Activated naive CD4-positive, alpha-beta T cell treated with anti-CD3 and anti-CD28 coated beads, Interleukin-2, amount 50 U/mL, for 72 hours (primary cell): Measurements from ENCODE around the gene TLK2. TPM values are rescaled to one million over a fixed set of nuclear protein-coding genes. Genes with fewer than 3 reads are reported as not detected.
"Not testable (repeated sequence)": the region's sequence is repeated elsewhere in the genome, so short reads cannot be mapped to it uniquely, and the experiment has no call there.

Experiments
- ATAC-seq, 2 donors: fragments of 150-1000 bp; cut with Tn5 transposase; 2 replicates each; pipeline ENCODE4 v1.10.0; 2021; ENCODE audit warnings: mild to moderate bottlenecking in 2 of 2, moderate library complexity in 2 of 2
- DNase-seq, 2 donors: peaks; one replicate each; pipeline ENCODE4 v3.0.0; 2021 to 2022; ENCODE audit warnings: low spot score in 2 of 2
- H3K27ac Mint-ChIP-seq, 2 donors: one replicate each; pipeline ENCODE4 v1.8.0; 2022; ENCODE audit warnings: mild to moderate bottlenecking in 2 of 2, mixed read lengths in 2 of 2
- H3K36me3 Mint-ChIP-seq, 2 donors: one replicate each; pipeline ENCODE4 v1.8.0; 2022; ENCODE audit warnings: mixed read lengths in 2 of 2
- H3K9me3 Mint-ChIP-seq, 2 donors: one replicate each; pipeline ENCODE4 v1.8.0; 2022; ENCODE audit warnings: mixed read lengths in 2 of 2
- total RNA-seq, 2 donors: library from RNA; stranded (reverse); gene quantifications; one replicate each; pipeline ENCODE4 v1.2.3, GENCODE V29; 2022

The TLK2 gene
- total RNA-seq, 2 donors from 2014 or later: 40.7 to 44.4 TPM

DNA sequence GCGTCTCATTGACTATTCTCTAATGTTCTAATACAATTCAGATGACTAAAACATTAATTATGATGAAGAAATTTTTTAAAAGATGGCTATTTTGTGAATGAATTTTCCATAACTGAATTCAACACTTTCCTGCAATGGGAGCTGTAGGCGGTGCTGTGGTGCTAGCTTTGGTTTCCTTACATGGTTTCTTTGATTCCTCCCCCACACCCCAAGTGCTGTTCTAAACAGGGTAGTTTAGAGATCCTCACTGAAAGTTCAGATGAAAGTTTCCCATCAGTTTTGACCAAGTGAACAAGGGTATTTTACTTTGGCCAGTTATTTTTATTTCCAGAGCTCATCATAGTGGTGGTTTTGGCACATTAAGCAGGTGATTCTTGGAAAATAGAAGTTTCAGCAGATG, 122.8 kb downstream of the TLK2 start:
- Mint-ChIP-seq H3K9me3 (no peaks in the 10 kb centered on the region), H3K36me3 (peaks cover 7 to 15% of the 10 kb centered on the region in 2 donors), H3K27ac (no peak overlapping the region)
- no peak for ATAC-seq
- no peak for DNase-seq

DNA sequence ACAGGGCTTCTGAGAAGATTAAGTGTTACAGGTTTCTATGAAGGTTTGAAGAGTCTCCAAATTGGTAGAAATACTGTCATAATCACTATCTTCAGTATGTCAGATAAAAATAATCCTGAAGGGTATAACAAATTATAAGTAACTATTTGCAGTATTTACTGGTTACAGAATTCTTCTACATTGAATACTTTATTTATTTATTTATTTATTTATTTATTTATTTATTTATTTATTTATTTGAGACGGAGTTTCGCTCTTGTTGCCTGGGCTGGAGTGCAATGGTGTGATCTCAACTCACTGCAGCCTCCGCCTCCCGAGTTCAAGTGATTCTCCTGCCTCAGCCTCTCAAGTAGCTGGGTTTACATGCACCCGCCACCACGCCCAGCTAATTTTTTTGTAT, 125.2 kb downstream of the TLK2 start:
- DNase-seq, ATAC-seq, H3K9me3 Mint-ChIP-seq, H3K27ac Mint-ChIP-seq: not testable (repeated sequence)
- peaks cover 10 to 14% of the 10 kb centered on the region in 2 donors for H3K36me3 Mint-ChIP-seq

DNA sequence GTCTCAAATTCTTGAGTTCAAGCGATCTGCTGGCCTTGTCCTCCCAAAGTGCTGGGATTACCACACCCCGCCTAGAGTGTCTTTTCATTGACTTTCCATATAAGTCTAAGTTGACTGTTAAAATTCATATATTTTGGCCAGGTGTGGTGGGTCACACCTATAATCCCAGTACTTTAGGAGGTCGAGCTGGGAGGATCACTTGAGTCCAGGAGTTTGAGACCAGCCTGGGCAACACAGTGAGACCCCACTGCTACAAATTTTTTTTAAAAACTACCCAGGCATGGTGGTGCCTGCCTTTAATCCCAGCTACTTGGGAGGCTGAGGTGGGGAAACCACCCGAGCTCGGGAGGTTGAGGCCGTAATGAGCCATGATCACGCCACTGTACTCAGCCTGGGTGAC, 127.0 kb downstream of the TLK2 start:
- ATAC-seq (no peak), DNase-seq (no peak)
- Mint-ChIP-seq H3K27ac (no peak overlapping the region), H3K36me3 (peaks cover 5 to 14% of the 10 kb centered on the region in 2 donors), H3K9me3 (no peaks in the 10 kb centered on the region)

DNA sequence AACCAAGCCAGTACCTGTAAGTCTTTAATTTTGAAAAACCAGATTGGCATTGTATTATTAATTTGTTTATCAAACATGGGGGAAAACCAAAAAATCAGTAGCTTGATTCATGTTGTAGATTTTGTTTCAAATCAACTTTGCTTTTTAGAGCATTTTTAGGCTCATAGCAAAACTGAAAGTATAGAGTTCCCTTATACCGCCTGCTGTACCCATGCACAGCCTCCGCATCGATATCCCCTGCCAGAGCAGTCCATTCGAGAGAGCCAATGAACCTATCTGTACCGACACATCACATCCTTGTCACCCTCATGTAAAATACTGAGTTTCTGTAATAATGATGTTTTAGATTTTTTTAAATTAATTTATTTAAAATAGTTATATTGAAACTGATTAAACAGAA, 132.7 kb downstream of the TLK2 start:
- no peak for DNase-seq
- Mint-ChIP-seq H3K9me3 (no peaks in the 10 kb centered on the region), H3K36me3 (peaks cover 5 to 15% of the 10 kb centered on the region in 2 donors), H3K27ac (no peak overlapping the region)
- no peak for ATAC-seq

DNA sequence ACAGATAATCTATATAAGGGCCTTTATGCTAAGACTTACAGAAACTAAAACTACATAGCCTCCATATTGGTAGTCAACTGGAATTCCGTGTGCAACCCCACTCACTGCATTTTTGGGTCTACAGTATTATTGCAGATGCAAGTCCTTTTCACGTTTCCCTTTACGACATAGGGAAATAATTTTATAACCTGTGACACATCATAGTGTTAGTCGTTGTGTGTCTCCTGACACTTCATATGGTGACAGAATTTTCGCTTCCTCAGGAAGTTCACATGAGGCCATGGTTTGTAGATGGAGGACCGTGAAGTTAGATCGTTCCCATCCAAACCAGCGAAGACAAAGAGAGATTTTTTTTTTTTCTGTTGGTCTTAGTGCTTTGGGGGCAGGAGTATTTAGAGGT, 133.1 kb downstream of the TLK2 start:
- ATAC-seq: no peak

DNA sequence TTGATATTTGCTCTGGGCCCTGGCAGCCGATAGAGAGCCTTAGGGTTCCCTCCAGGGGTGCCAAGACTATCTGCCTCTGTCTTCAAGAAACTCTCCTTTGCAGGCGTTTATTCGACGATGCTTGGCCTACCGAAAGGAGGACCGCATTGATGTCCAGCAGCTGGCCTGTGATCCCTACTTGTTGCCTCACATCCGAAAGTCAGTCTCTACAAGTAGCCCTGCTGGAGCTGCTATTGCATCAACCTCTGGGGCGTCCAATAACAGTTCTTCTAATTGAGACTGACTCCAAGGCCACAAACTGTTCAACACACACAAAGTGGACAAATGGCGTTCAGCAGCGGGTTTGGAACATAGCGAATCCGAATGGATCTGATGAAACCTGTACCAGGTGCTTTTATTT, 133.7 kb downstream of the TLK2 start:
- H3K27ac Mint-ChIP-seq, DNase-seq, H3K9me3 Mint-ChIP-seq, ATAC-seq: not testable (repeated sequence)
- H3K36me3 Mint-ChIP-seq: peaks cover 5 to 15% of the 10 kb centered on the region in 2 donors

More for the DNA sequence above, 133.1 kb downstream of the TLK2 start:
- no peaks in the 10 kb centered on the region for H3K9me3 Mint-ChIP-seq
- no peak for DNase-seq
- no peak overlapping the region for H3K27ac Mint-ChIP-seq
- H3K36me3 Mint-ChIP-seq: peaks cover 5 to 15% of the 10 kb centered on the region in 2 donors

DNA sequence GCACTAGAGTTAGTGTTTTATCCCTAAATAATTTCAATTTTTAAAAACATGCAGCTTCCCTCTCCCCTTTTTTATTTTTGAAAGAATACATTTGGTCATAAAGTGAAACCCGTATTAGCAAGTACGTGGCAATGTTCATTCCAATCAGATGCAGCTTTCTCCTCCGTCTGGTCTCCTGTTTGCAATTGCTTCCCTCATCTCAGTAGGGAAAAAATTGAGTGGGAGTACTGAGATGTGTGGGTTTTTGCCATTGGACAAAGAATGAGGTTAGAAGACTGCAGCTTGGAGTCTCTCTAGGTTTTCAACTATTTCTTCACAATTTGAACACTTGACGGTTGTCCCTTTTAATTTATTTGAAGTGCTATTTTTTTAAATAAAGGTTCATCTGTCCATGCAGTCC, 134.5 kb downstream of the TLK2 start:
- H3K36me3 Mint-ChIP-seq: not testable (repeated sequence)

DNA sequence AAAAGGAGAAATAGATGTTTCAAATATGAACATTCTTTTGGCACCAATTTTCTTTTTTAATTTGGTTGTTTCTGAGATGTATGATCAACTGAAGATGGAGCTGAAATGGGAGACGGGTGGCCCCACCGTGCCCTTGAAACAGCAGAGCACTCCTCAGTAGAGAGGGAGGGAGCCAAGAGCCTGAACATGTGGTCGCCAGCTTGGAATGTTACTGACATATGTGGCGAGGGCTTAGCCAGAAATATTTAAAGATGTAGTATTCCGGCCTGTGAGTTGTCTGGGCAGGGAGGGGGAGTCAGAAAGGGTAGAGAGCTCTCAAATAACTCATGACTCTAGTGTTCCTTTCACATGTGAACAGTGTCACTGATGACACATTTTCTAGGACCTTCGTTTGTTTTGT, 135.5 kb downstream of the TLK2 start:
- no peak overlapping the region for H3K27ac Mint-ChIP-seq
- peaks cover 5 to 8% of the 10 kb centered on the region in 2 donors for H3K36me3 Mint-ChIP-seq
- no peaks in the 10 kb centered on the region for H3K9me3 Mint-ChIP-seq
- DNase-seq: no peak
- ATAC-seq: no peak

More for the DNA sequence above, 134.5 kb downstream of the TLK2 start:
- ATAC-seq, H3K27ac Mint-ChIP-seq, DNase-seq, H3K9me3 Mint-ChIP-seq: not testable (repeated sequence)

DNA sequence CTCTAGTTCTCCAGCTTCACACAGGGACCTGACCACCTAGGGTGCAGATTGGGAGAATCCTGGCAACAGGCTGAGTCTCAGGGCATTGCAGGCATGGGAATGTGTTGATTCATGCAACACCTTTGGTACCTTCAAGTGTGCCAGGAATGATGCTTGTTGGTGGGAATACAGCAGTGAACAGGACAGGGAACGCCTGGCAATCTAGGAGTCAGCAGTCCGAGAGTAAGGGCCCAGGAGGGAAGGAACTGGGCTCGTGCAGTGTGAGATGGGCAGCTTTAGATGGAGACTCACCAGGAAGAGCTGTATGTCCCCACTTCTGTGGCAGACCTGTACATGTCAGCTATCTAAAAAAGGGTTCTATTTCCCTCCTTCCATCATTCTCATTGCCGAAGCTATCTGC, 136.9 kb downstream of the TLK2 start:
- DNase-seq (no peak), ATAC-seq (no peak)
- Mint-ChIP-seq H3K36me3 (peaks cover under 1 to 2% of the 10 kb centered on the region in 2 donors), H3K27ac (no peak overlapping the region), H3K9me3 (no peaks in the 10 kb centered on the region)

DNA sequence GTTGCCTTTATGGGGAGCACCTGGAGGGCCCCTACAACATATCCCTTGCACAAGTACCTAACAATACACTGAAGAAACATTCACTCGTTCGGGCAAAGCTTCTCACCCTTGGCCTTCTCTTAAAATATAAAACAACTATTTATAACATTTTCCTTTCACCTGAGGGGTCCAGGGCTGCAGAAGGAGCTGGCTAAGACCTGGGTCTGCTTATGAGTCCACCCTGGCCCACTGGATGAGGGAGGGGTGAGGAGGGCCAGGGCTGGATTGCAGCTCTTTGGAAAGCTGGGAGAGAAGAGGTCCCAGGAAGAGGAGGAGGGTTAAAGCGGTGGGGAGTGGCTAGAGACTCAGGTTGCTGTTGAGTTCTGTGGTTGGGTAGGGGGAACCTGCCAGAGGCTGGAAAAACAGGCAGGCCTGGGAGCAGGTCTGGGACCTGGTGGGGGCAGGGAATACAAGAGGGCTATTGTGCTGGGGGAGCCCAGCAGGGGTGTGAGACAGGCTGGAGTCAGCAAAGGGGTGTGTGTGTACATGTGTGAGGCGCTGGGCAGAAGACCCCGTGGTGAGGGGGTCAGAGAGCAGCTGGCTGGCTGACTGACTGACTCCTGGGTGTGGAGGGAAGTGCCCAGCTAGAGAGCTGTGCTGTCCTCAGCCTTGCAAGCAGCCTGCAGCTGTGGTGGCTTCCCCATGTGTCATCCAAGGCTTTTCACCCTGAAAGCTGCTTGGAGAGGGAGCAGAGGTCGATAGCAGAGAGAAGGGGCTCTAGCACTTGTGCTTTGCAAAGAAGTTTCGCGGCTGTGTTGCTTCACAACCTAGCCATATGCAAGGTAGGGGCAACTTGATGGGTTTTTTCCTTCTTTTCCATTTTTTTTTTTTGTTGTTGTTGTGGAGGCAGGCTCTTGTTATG, 138.6 kb downstream of the TLK2 start:
- Mint-ChIP-seq H3K27ac (no peak overlapping the region), H3K9me3 (no peaks in the 10 kb centered on the region), H3K36me3 (no peaks in the 10 kb centered on the region)
- no peak for DNase-seq
- peak in 1 of 2 donors; percentile 16 for ATAC-seq

DNA sequence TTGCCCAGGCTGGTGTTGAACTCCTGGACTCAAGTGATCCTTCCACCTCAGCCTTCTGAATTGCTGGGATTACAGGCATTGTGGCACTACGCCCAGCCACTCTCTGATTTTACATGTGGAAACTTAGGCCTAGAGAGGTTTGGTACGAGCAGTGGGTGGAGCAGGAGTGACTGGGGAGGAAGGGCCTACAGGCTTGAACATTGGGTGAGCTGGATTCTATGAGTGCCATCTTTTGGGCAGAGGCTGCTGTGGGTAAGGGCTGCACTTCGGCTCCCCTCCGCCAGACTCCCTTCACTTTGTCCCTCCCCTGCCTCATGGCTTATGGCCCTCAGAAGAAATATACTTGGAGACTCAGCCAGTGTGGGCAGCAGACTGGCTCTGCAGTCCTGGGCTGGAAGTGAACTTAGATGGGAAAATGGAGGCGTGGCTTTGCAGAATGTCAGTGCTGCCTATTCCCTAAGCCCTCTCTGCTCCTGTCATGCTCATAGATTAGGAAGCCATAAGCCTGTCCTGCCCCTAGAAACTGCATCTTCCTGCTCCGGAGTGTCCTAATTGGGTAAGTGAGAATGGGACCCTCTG, 139.4 kb downstream of the TLK2 start:
- no peak for ATAC-seq
- no peaks in the 10 kb centered on the region for H3K36me3 Mint-ChIP-seq
- no peaks in the 10 kb centered on the region for H3K9me3 Mint-ChIP-seq
- H3K27ac Mint-ChIP-seq: peak overlapping the region in 1 of 2 donors; percentile 15
- no peak for DNase-seq

DNA sequence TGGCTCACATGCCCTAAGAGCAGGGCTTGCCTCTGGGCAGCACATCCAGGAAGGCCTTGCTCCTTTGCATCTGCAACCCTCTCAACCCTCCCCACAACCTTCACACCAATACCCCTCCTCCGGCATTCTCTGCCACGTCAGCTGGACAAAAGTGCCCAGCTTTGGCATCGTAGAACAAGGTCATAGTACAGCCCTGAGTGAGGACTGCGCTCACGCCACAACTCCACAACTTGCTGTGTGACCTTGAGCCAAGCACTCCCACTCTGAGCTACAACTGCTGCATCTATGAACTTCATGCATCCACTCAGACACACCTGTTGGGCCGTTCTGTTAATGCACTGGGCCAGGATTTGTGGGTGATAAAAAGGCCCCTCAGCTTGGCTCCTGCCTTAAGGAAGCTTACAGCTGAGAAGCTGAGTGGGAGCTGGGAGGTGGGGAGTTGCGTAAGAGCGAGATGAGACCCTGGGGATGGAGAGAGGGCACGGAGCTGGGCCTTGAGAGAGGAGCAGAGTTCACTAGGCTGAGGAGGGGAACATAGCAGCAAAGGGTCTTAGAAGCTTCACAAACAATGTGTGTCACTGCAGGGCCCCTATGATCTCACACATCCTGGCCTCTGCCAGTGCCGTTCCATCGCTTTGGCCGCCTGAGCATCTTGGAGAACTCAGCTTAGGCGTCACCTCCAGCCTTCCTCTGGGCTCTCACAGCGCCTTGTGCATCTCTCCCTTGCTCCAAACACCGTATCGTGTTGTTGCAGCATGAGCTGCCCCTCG, 140.2 kb downstream of the TLK2 start:
- no peak for ATAC-seq
- H3K36me3 Mint-ChIP-seq: no peaks in the 10 kb centered on the region
- DNase-seq: no peak
- no peaks in the 10 kb centered on the region for H3K9me3 Mint-ChIP-seq
- H3K27ac Mint-ChIP-seq: peak overlapping the region in 1 of 2 donors; percentile 15

DNA sequence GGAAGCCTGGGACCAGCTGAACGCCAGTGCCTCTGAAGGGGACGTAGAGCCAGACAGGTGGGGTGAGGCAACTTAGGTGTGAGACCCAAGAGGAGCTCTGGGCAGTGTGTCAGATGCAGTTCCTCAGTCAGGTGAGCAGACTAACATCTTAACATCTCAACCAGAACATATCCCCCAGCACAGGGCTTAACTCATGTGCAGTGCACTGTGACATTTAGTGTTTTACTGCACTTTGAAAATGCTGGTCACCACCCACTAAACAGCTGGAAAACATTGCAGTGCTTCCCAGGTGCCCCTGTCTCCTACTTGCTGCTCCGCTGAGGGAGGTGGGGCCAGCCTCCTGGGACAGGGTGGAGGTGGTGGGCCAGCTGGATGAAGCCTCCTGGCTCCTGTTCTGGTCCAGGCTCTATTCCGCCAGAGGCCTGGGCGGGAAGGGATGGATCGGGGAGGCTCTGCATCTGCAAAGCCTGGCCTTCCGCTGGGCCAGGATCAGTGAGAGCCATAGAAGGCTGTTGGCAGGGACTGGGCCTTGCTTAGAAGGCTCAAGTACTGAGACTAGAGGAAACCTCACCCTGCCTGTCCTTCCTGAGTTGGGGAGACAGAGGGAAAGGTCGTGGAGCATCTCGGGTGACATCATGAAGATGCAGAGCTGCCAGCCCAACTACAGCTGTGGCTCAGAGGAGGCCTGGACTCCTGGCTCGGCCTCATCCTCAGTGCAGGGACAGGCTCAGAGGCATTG, 141.0 kb downstream of the TLK2 start:
- H3K9me3 Mint-ChIP-seq: no peaks in the 10 kb centered on the region
- H3K27ac Mint-ChIP-seq: no peak overlapping the region
- ATAC-seq: no peak
- H3K36me3 Mint-ChIP-seq: no peaks in the 10 kb centered on the region
- DNase-seq: no peak

DNA sequence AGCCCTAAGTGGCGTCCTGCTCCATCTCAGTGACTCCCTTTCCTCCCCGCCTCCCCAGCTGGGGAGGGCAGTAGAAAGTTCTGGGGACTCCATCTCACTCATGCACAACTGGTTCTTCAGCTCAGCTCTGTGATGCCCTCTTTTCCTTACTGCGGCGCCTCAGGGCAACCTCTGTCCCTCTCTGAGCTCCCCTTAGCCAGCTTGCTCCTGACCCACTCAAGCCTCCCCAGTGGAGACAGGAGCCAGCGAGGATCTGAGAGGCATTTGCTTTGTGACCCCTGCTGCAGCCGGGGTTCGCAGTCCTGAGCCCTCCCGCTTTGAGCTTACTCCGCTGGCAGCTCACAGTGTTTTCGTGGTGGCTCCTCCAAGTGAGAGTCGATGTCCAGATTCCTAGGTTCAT, 142.6 kb downstream of the TLK2 start:
- DNase-seq: no peak

DNA sequence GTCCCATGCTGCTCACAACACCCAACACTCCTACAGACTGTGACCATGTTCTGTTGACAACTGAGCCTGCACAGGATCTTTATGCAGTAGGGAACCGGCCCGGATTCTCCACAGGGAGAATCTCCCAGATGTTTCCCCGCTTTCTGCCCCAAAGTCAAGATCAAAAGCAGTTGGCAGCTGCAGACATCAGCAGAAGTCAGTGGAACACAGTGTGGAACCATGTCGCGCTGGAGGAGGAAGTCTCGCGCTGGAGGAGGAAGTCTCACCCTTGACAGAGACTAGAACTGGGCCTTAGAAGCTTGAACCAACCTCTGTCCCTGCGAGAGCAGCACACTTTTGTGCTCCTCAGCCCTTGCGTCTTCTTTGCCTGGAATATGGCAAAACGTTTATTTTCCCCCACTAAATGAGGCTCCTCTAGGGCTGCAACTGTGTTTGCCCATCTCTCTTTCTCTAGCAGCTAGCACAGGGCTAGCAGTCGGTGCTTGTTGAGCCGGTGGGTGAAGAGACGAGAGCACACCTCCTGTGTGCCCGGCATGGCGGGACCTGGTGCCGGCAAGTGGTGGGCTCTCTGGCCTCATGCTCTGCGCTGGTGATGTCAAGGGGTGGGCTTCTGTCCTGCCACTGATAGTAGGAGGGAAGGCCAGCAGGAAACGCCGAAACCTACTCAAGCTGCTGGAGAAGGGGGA, 146.7 kb downstream of the TLK2 start:
- H3K27ac Mint-ChIP-seq: no peak overlapping the region
- H3K36me3 Mint-ChIP-seq: peaks cover 5 to 13% of the 10 kb centered on the region in 2 donors
- DNase-seq: no peak
- no peak for ATAC-seq
- H3K9me3 Mint-ChIP-seq: no peaks in the 10 kb centered on the region

More for the DNA sequence above, 142.6 kb downstream of the TLK2 start:
- Mint-ChIP-seq H3K36me3 (peaks cover 0 to 9% of the 10 kb centered on the region in 2 donors), H3K9me3 (no peaks in the 10 kb centered on the region), H3K27ac (no peak overlapping the region)
- ATAC-seq: no peak

DNA sequence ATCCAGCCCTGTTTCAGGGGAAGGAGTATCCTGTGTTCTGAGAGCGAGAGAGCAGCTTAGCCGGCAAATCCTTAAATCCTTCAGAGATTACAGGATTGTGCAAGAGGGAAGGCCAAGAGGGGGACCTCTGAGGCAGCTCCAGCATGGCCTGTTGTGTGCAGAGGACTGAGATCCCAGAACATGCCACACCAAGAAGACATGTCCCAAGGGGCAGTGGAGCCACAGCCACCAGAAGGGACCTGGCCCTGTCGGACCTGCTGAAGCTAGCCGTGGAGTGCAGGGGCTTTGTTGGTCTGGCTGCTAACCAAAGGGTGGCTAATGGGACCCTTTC, 147.2 kb downstream of the TLK2 start:
- no peak for ATAC-seq
- Mint-ChIP-seq H3K36me3 (peaks cover 5 to 13% of the 10 kb centered on the region in 2 donors), H3K27ac (no peak overlapping the region), H3K9me3 (no peaks in the 10 kb centered on the region)
- no peak for DNase-seq
